COLO668 (cell line): ENCODE results near the gene TMEM178B.

ENCODE experiments used
- DNase-seq: peaks from one replicate; lab custom pipeline; 2025; ENCODE audit not compliant: unreplicated experiment; lab: John Stamatoyannopoulos, UW

TMEM178B gene

DNA sequence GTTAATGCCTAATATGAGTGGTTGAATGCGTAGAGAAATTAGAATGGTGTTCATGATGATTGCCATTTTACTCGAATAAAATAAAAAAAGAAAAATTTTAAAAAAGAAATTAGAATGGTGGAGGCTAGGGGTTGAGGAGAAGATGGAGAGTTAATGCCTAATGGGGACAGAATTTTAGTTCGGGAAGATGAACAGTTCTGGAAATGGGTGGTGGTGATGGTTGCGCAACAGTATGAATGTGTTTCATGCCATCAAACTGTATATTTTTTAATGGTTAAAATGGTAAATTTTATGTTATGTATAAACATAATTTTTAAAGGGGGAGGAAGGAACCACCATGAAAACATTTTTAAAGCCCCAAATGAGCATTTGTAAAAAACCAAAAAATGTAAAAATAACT lies 337.3 kb downstream of the TMEM178B start:
- no peak for DNase-seq

- no peak for DNase-seq
Observed at GRCh38 chr7:141415999-141416398, 342.1 kb downstream of the TMEM178B start.

DNA sequence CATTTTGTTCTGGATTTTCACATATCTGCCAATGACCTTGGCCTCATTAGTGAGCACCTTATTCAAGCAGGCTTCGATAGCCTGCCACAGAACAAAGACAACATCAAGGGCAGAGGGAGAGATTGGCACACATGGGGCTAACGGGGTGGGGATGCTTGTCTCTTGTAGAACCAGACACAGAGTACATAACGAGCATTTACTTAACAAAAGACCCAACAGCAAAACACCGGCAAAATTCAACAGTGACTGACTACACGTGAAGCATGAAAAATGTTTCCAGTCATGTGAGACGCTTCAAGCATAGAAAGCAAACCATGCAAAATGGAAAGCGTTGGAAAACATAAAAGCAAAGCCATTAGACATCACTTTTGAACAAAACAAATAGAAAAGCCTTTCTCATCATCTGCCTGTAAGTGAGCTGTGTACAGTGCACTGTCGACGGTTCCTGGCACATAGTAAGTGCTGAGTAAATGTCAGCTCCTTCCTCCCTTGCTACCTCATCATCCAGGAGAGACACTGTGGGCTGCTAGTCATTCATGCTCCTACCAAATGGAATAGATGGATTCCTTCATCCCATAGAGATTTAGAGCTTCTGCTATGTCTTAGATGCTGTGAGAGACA lies 342.9 kb downstream of the TMEM178B start:
- DNase-seq: peak; percentile 29

DNA sequence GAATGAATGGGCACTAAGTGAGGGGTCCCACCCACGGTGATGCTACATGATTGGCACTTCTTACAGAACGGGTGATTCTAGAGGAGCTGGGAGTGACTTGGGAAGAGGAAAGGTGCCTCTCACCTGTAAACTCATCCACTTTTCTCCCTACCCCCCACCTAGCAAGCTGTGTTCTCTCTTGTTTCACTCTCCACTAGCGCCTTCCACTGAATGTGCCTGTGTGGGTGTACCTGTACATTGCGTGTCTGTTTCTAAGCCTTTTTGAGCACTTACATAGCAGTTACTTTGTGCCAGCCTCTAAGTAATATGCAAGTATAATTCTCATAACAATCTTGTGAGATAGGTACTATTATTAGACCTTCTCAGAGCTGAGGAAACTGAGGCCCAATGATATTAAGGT lies 343.6 kb downstream of the TMEM178B start:
- DNase-seq: no peak

- no peak for DNase-seq
Observed at GRCh38 chr7:141418066-141418465, 344.2 kb downstream of the TMEM178B start.

DNA sequence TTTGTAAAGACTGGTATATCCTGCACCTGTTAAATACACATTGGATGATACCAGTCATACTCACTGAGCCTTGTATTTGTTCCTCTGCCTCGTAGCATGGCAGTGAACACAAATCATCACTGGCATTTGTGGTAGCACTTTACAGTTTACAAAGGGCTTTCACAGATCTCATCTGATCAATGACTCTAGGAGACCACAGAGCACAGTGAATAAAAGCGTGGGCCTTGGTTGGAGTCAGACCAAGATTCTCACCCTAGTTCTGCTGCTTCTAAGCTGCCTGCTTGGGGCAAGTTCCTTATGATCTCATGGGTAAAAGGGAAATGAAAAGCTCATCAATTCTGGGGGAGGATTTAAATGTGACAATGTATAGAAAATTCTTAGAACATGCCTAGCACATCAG lies 347.4 kb downstream of the TMEM178B start:
- no peak for DNase-seq

DNA sequence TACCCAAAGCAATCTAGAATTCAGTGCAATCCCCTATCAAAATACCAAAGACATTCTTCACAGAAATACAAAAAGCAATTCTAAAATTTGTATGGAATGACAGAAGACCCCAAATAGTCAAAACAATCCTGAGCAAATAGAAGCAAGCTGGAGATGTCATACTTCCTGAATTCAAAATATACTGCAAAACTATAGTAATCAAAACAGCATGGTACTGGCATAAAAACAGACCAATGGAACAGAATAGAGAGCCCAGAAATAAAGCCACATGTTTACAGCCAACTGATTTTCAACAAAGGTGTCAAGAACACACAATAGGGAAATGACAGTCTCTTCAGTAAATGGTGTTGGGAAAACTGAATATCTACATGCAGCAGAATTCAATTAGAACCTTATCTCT lies 353.3 kb downstream of the TMEM178B start:
- DNase-seq: no peak

DNA sequence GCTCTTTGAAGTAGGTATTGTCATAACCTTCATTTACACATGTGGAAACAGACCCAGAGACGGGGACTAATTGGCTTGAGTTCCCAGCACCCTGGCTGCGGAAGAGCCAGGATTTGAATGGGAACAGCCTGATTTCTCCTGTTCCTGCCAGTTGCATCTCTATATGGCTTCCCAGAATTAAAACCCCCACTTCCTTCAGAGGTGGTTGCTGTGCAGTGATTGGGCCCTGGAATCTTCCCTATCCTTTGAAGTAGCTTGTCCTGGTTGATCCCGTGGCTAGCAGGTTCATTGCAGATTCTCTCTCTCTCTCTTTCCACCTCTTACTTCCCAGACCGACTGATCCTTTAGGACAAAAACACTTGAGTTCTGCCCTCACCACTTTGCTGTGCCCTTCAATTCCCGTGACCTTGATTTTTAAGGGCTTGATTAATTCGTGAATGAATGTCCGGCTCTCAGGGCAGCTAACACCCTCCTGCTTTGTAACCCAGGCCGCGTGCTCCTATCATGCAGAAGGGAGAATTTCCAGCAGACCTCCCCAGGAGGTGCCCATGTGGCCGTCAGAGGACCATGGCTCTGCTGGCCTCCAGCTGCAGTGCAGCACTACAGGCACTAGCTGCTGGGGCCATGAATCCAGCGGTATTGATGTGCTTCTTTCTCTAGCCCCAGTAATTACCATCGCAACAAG lies 356.7 kb downstream of the TMEM178B start:
- no peak for DNase-seq

DNA sequence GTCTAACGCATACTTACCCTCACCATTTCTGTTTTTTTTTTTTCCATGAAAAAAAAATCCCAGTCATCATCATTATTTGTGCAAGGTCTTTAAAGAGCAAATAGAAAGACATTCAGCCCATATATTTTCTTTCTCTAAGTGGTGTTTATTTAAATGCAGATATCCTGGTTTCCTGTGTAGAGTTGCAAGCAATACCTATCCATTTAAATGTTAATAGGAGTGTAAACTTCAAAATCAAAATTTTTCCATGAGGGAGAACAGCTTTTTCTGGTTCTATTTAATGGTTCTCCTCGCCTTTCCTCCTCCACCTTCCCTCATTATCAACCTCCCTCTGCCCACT lies 357.2 kb downstream of the TMEM178B start:
- DNase-seq: no peak

DNA sequence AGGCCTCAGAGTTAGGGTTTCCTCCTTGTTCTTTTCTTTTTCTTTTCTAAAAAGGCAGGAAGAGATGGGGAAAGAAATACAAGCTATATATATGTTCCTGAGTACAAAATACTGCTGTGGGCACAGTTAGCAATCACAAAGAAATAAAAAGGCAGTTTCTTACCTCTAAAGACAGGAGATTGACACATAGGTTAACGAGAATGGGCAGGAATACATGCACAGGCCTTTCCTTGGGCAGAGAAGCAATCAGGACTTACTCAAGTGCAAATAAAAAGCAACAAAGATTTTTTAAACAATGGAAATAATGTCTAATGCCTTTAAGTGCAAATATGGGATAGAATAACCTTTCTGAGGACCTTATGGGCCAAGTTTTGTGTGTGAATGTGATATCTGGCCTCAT lies 357.8 kb downstream of the TMEM178B start:
- no peak for DNase-seq

GRCh38 chr7:141433698-141434097 lies 359.8 kb downstream of the TMEM178B start:
- no peak for DNase-seq

DNA sequence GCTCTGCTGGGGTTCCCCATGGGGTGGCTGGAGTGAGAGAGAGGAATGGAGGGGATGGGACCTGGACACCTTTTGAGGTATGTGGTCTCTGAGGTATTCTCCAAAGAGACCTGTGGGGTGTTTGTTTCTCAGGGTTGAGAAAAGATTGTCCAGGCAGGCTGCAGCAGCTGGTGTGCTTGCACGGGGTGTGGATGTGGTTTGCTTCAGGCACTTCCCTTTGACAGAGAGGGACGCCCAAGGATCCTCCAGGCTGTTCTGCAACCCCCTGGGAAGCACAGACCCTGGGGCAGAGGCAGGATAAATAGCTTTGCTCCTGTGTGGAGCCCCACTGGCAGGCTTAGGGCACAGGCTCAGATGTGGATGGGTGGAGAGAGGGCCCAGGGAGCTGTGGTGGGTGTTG lies 362.3 kb downstream of the TMEM178B start:
- DNase-seq: no peak

DNA sequence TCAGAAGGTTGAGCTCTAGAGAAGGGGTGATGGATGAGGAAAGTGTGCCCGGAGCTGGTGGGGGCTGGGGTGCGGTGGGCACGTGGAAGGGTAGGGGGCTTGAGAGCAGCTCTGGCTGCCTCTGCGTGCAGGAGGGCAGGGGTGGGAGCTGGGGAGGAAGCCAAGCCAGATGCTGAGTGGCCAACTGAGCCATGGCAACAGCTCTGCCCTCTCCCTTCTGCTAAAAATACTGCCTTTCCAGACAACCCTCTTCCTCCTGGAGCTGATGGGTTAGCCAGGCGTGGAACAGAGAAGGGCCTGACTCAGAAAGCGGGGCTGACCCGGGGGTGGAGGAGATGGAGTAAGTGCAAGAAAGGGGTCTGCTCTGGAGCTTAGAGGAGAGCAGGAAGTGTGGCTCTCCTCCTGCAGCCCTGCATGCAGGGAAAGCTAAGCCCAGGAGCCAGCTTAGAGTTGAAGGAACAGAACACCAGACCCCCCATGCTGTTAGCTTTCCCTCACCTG lies 362.8 kb downstream of the TMEM178B start:
- DNase-seq: no peak

DNA sequence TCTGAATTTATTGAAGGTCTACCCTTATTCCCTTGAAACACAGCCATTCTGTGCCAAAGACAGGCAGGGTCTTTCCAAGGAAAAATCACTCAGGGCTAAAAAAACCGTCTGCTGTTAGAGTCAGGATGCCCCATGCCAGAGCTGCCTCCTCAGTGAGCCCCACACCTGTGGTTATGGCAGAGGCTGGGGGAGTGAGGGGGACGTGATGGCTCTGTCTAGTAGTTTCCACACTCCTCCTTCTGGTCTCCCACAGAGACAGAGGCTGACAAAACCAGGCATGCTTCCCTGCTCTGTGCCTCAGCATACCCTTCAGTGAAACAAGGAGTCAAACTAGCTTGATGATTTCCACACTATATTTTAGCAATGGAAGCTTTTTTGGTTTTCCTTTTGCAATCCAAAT lies 365.3 kb downstream of the TMEM178B start:
- DNase-seq: no peak

GRCh38 chr7:141439776-141440175 lies 365.9 kb downstream of the TMEM178B start:
- DNase-seq: no peak

GRCh38 chr7:141441837-141442627 lies 368.2 kb downstream of the TMEM178B start:
- DNase-seq: no peak

GRCh38 chr7:141442781-141443180 lies 368.9 kb downstream of the TMEM178B start:
- DNase-seq: no peak

DNA sequence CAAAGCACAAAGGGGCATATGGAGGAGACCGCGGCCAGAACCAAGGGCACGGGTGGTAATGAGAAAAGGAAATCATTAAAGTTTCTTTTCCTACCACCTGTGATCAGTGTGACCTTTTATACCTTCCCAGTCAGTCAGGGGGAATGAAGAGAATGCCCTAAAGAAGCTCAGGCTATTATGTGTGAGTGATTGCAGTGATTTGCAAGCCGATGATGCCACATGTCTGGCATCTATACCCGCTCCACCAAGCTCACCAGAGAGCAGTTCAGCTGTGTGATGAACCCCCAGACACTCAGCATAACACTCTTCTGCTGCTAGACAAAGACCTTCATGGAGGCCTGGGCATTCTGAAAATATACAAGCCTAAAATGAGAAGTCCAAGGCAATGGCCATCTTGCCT lies 371.1 kb downstream of the TMEM178B start:
- DNase-seq: no peak

DNA sequence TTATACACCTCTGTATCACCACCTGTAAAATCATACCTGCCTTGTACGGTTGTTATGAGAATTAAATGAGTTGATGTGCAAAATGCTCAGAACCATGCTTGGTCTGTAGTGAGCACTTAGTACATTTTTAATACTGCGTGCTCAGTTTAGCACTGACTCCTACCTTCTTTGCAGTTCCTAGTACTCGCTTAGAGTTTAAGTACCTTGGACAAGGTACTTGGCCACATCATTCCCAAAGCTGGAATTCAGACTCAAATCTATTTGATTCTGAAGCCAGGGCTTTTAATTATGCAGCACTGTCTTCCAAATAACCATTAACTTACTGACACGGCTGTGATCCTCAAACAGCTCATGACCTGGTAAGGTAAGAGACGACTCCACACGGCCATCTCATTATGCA lies 377.4 kb downstream of the TMEM178B start:
- no peak for DNase-seq

DNA sequence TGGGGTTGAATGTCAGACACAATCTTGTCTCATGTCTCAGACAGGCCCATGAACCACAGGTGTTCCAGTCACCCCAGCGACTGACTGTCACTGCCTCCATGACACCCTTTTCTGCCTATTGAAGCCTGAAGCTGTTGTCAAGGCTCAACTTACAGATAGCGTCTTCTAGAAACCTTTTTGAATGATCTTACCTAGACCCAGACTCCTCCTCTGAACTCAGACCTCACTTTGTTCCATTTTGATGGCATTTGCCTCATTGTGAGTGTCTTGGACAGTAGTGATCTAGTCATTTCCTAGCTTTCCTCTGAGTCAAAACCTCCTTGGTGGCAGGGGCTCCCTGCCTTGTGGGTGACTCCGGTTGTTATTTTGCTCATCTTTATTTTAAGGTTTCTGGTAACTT lies 379.0 kb downstream of the TMEM178B start:
- no peak for DNase-seq

DNA sequence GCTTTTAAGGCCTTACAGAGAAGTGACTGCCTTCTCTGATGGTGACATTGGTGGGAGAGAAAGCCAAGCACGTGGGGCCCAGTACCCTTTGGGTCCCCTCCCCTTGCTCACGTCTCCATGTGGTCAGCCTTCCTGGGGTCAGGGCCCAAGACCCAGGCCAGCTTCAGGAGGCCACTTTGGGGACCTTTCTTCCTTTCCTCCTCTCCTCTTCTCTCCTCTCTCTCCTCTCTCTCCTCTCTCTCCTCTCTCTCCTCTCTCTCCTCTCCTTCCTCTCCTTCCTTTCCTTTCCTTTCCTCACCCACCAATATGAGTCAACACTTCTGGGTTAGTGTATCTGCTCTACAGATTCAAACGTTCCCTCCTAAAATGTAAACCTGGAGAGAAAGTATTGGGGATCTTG lies 380.5 kb downstream of the TMEM178B start:
- DNase-seq: no peak

GRCh38 chr7:141455723-141456122 lies 381.9 kb downstream of the TMEM178B start:
- DNase-seq: no peak
